CD4-positive, alpha-beta T cell treated with Interleukin-2 at 100 ng/mL for 4 hours (primary cell): ENCODE measurements around the gene AOC2.

Experiments
- DNase-seq: peaks from one replicate; pipeline ENCODE4 v3.0.0-alpha.2; 2020; ENCODE audit warnings: low spot score

The AOC2 gene

GRCh38 chr17:42844271-42844670, at the start of gene AOC2:
AOC2 (plus strand) TSS chr17:42844580; CDS start chr17:42844627, 47 bp downstream.
- no peak for DNase-seq

- no peak for DNase-seq
Measured at GRCh38 chr17:42795061-42795460, 49.3 kb upstream of the AOC2 start.

- no peak for DNase-seq
Measured at GRCh38 chr17:42795465-42795864, 48.9 kb upstream of the AOC2 start.

- no peak for DNase-seq
Measured at GRCh38 chr17:42796066-42796758, 48.2 kb upstream of the AOC2 start.

- DNase-seq = no peak
Measured at GRCh38 chr17:42797067-42798007, 47.0 kb upstream of the AOC2 start.

- no peak for DNase-seq
Measured at GRCh38 chr17:42798011-42798382, 46.4 kb upstream of the AOC2 start.

- DNase-seq = peak; percentile 75
Measured at GRCh38 chr17:42798383-42799380, 45.7 kb upstream of the AOC2 start, which contains the start of the genes CNTD1 and COA3. CNTD1 (plus strand) TSS chr17:42798861; CDS start chr17:42799068, 207 bp downstream. COA3 (minus strand) TSS chr17:42798704; CDS start chr17:42798681, 23 bp downstream.

GRCh38 chr17:42803074-42803883, 41.1 kb upstream of the AOC2 start:
- DNase-seq = no peak

- no peak for DNase-seq
Measured at GRCh38 chr17:42804918-42805367, 39.4 kb upstream of the AOC2 start.

GRCh38 chr17:42806249-42806648, 38.1 kb upstream of the AOC2 start:
- DNase-seq = no peak

GRCh38 chr17:42809250-42809649, 35.1 kb upstream of the AOC2 start:
- DNase-seq = no peak

GRCh38 chr17:42814633-42815399, 29.6 kb upstream of the AOC2 start:
- DNase-seq = no peak

GRCh38 chr17:42817866-42818265, 26.5 kb upstream of the AOC2 start:
- DNase-seq = no peak

- no peak for DNase-seq
Measured at GRCh38 chr17:42818379-42818778, 26.0 kb upstream of the AOC2 start.

- peak; percentile 63 for DNase-seq
Measured at GRCh38 chr17:42819939-42820535, 24.3 kb upstream of the AOC2 start.

- no peak for DNase-seq
Measured at GRCh38 chr17:42821176-42821575, 23.2 kb upstream of the AOC2 start.

GRCh38 chr17:42827472-42827871, 16.9 kb upstream of the AOC2 start:
- no peak for DNase-seq

- DNase-seq = no peak
Measured at GRCh38 chr17:42830971-42831370, 13.4 kb upstream of the AOC2 start.

- peak; percentile 25 for DNase-seq
Measured at GRCh38 chr17:42832213-42832933, 12.0 kb upstream of the AOC2 start.
